Measurements from ENCODE around the gene KCTD17.

- TF ChIP-seq CTCF (IDR thresholded peaks at IDR 0.05) = no peak
- no peak for TF ChIP-seq POLR2A (IDR thresholded peaks at IDR 0.05)
Measured at GRCh38 chr22:37018086-37018814, 33.3 kb upstream of the KCTD17 start.

Data from Peyer's patch (tissue), 4 donors.